Activated CD4-positive, alpha-beta T cell treated with anti-CD3 and anti-CD28 coated beads, Interleukin-2, amount 50 U/mL, for 48 hours (primary cell): ENCODE measurements around the gene PRPSAP1.

Source experiments
- DNase-seq, 2 experiments: peaks; one replicate each; pipeline ENCODE4 v3.0.0-alpha.2; 2020

PRPSAP1 gene

GRCh38 chr17:76276461-76277299 is 77.0 kb downstream of the PRPSAP1 start:
- DNase-seq, result no peak

- DNase-seq, result no peak
Observed at GRCh38 chr17:76276069-76276431, 77.7 kb downstream of the PRPSAP1 start.

DNA sequence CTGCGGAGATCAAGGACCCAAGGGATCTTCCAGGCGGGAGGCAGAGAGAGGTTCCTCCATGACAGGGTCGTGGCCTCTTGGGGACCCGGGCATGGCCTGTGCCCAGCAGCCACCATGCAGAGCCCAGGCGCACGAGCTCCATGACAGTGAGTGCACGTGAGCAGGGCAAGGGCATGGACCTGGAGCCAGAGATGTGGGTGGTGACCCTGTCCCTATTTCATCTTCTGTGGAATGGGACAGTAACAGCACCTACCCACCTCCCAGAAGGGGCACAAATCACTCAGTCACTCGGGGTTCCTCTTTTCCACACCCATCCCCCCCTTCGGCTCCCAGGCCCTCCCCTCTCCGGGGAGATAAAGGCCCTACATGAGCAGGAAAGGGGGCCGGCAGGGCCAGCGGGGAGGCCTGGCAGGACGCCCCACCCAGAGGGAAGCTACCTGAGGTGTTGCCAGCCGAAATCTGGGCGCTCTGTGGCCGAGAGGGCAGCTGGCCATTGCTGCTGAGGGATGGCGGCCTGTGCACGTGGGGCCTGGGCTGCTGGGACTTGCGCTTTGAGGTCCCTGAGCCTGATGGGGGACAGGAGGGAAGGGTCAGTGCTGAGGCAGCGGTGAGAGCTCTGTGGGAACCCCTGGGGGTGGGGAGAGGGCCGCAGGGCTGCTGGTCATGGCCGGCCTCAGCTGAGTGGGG is 78.2 kb downstream of the PRPSAP1 start:
- DNase-seq, result no peak

- no peak for DNase-seq
Observed at GRCh38 chr17:76274112-76274956, 79.4 kb downstream of the PRPSAP1 start.

- DNase-seq, result no peak
Observed at GRCh38 chr17:76273445-76274111, 80.1 kb downstream of the PRPSAP1 start.

DNA sequence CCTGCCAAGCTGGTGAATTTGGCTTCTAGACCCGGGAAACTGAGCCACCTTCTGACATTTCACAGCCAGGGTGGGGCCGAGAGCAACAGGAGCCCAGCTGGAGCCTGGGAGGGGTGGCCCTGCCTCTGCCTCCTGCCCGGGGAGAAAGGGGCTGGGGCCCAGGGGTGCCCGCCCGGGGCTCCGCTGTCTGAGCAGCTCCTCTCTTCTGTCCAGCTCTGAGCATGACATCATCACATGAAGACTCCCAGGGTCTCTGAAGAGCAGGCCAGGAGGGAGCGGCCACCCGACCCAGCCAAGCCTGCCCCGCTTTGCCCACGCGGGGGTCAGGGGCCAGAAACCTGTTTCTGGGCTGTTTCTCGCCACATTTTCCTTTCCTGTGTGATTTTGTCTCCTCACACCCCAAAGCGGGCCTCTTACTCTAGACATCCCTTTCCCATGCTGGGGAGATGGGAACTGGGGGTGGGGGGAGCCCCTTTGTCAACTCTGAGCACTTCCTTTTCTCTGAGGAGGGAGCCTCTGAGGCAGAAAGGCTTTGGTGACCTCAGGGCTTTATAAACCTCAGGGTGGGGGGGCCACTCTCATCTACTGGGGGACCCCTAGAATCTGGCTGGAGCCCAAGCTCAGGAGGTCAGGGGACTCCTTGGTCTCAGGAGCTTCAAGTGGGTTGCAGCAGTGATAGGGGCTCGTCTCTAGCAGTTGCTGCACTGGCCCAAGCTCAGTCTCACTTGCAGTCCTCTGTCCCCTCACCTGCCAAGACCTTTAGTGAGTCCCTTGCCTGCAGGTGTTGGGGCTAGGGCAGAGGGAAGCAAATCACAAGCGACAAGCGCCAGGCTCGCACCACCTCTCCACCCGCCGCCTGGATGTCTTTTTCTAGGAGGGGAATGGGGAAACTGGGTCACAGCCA is 80.9 kb downstream of the PRPSAP1 start:
- peak; percentile 80 to 85 for DNase-seq

GRCh38 chr17:76271669-76272540 is 81.8 kb downstream of the PRPSAP1 start:
- DNase-seq, result peak; percentile 89 to 93

- DNase-seq, result peak; percentile 32 to 50
Observed at GRCh38 chr17:76270770-76271668, 82.7 kb downstream of the PRPSAP1 start.

DNA sequence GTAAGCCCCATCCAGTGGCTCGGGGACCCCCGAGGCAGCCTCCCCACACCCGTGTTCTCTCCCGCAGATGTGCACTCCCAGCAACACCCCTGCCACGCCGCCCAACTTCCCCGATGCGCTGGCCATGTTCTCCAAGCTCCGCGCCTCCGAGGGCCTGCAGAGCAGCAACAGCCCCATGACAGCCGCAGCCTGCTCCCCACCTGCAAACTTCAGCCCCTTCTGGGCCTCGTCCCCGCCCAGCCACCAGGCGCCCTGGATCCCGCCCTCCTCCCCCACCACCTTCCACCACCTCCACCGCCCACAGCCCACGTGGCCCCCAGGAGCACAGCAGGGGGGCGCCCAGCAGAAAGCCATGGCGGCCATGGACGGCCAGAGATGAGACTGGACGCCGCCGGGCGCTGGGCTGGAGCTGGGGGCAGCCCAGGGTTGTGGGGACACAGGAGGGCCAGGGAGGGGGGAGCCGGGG is 83.6 kb downstream of the PRPSAP1 start:
- peak in 1 of 2 experiments; percentile 38 for DNase-seq

DNA sequence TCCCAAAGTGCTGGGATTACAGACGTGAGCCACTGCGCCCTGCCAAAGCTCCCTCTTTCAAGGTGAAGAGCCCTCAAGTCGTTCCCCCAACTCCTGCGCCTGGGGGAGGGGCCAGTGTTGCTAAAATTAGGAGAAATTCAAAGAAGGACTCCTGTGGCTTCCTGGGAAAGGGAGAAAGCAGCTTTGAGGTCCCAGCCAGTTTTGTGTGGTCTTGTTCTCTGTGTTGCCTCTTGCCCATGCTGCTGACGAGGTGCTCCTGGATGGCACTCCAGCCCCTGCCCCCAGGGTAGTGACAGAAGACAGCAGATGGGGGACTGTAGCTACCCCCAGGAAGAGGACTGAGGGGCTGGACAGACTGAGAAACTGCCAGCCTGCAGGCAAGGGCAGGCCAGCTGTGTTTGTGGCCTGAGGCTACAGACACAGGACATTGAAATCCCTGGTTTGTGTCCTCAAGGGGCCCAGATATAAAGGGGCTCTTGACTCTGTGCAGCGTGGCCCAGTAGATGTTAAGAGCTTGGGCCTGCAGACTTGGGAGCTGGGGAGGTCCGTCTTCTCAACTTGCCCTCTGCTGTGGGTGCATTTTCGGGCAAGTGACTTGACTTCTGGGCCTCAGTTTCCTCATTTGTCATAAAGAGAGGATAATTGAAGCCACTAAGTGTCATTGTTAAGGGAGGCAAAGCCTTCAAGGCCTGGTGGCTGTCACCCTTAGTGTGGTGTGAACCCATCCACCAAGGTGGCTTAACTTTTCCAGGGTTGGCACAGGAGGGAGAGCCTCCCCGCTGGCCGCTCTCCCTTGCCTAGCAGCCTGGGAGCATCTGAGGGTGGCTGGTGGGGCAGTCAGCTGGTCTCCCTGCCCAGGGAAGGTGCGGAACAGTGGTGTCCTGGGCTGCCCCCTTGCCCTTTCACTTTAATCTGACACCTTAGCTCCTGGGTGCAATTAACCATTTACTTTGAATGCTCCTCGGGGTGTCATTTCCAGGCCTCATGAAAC is 84.4 kb downstream of the PRPSAP1 start:
- DNase-seq, result peak in 1 of 2 experiments; percentile 49

DNA sequence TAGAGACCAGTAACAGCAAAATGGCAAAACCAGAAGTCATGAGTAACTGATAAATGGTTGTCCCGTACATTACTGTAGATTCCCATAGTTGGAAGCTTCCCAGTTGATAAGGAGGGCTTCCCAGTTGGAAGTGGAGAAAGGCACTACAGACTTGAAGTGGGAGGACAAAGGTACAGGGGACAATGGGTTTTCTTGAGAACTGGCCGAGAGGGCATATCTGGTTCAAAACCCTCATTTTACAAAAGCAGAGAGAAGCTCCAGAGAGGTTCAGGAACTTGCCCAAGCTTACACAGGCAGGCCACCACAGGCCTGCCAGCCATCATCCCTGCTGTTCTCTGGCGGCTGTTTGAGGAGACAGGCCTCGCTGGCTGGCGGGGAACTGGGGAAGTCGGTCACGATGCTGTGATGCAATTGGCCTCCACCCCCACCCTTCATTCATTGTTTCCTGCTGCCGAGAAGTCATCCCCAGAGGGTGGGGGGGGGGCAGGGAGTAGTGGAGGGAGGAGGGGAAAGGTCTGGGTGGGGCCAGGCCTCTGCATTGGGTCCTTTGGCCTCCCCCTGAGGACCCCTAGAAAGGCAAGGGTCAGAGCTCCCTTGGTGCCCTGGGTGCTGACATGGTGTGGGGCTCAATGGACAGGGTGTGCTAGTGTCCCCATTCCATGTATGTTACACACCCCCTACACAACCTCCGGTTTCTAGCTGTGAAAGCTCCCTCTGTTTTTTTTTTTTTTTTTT is 85.5 kb downstream of the PRPSAP1 start:
- peak; percentile 84 to 88 for DNase-seq

- peak in 1 of 2 experiments; percentile 46 for DNase-seq
Observed at GRCh38 chr17:76267581-76268001, 86.1 kb downstream of the PRPSAP1 start.

DNA sequence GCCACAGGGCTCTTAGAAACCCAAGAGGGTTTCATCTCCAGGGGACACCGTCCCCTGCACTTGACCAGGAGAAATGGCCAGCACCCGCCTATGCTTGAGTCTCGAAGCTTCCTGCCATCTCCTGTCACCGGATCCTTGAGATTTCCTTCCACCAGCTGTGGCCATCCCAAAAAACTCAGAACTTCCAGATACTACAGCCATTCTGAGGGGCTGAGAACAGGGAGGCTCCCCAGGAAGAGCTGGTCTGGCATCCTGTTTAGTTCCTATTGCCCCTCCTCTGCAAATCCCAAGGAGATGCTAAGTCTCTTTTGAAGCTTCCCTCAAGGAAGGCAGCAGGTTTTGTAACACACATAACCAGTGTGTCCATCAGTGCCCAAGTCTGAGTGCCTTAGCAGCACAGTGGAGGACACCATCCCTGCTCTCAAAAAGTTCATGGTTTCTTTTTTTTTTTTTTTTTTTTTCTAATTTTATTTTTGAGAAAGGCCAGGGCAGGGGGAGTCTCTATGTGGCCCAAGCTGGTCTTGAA is 86.6 kb downstream of the PRPSAP1 start:
- no peak for DNase-seq

- DNase-seq, result peak in 1 of 2 experiments; percentile 37
Observed at GRCh38 chr17:76266244-76266938, 87.3 kb downstream of the PRPSAP1 start.

DNA sequence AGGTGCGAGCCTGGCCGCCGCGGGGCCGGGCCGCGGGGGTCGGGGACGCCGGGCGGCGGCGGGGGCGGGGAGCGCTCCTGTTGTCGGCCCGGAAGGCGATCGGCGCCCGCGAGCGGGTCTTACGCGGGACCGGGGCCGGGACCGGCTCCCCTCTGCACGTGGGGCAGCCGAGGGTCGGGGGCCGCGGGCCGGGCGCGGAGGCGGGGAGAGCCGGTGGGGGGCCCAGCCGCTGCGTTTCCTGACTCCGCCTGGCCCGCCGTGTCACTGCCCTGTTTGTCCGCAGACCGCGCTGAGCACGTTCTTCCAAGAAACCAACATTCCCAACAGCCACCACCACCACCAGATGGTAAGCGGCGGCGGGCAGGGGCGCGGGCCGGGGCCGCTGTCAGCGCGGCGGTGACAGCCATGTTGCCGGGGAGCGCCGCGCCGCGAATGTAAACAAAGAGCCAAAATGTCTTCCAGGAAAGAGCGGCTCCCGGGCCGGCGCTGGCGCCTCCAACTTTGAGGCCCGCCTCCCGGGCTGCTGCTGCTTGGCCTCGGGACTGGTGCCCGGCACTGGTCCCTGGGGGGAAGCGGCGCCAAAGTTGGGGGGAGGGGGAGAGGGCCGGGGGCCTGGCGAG is 88.0 kb downstream of the PRPSAP1 start:
- peak in 1 of 2 experiments; percentile 60 for DNase-seq
